ENCODE results near the gene ABCG4. TPM values are rescaled to one million over a fixed set of nuclear protein-coding genes. Genes with fewer than 3 reads are reported as not detected.

ABCG4 gene
- total and polyA plus RNA-seq, 9 of the 15 experiments (the other 6 are each of a cell fraction or from before 2014, with no cell fraction given) = 0.03 to 0.11 (median 0.07) TPM; not detected in 4

DNA sequence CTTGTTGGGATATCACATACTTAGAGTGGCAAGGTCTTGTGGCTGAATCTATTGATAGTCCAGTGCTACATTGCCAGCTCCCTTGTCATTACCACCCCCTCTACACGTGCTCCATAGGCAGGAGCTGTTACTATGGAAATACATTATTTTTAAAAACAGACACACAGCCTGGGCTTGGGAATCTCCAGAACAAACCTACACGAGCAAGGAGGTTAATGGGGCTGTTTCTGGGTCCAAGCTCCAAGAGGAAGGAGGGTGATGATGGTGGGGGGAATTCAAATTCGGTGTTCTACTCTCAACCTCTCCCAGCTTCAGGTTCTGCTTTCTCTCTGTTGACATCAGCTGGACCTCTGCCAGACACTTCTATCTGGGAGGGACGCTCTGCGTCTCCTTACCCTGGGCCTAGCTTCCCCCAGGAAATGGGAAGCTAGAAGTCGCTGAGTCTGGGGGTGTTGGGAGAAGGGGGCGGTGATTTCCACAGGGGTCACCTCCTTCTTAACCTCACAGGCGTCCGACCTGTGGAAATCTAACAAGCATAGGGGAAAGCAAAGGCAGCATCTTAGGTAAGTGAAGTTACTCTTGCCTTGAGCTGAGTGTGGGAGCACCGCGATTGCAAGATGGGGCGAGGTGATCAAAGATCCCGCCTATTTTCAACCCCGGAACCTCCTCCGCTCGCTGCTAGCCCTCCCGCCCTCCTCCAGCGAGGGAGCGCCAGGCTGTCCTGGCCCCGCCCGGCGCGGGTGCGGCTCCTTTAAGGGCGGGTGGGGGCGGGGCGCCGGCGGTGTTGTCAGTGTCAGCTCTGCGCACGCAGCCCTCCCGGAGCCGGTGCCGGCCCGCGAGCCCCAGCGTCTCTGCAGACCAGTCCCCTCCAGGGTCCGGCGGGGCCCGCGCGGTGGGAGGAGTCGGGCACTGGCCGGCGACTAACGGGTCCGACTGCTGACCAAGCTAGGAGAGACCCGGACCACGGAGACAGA lies 42.0 kb upstream of the ABCG4 start, which contains the start of gene C2CD2L (continued):
- TF ChIP-seq PYGO2 (tag; IDR thresholded peaks at IDR 0.05) (no peak), ETV5 (CRISPR knock-in tag; IDR thresholded peaks at IDR 0.05; ENCODE audit: low read depth) (no peak), ETV6 (IDR thresholded peaks at IDR 0.05; ENCODE audit: borderline replicate concordance in 1 of 2, low read depth in 2 of 2, low read length in 1 of 2) (peak; percentile 8 to 49; a peak in 2 of 4 replicates), ETV6 (CRISPR knock-in tag; IDR thresholded peaks at IDR 0.05; ENCODE audit: borderline replicate concordance) (0 out of 2 replicates have a peak, but pooled peaks have one; percentile 30), POLR2H (tag; IDR thresholded peaks at IDR 0.05; ENCODE audit: low read depth) (peak; percentile 82), ARID2 (IDR thresholded peaks at IDR 0.05) (no peak), MCM5 (IDR thresholded peaks at IDR 0.05; ENCODE audit: low read depth) (no peak), HEY1 (CRISPR knock-in tag; IDR thresholded peaks at IDR 0.05; ENCODE audit: borderline replicate concordance) (no peak), ZEB2 (IDR thresholded peaks at IDR 0.05) (peak; percentile 49; the same call in 1 of the 2 replicates), U2AF2 (optimal IDR thresholded peaks at IDR 0.05; ENCODE audit: low read depth, low read length) (no peak), ZNF778 (CRISPR knock-in tag; IDR thresholded peaks at IDR 0.05) (no peak), ZC3H8 (IDR thresholded peaks at IDR 0.05) (no peak), POLR2AphosphoS5 (IDR thresholded peaks at IDR 0.05; ENCODE audit: control insufficient read depth, insufficient read depth, low read depth, low read length) (peak; percentile 60), CAMTA2 (CRISPR knock-in tag; conservative IDR thresholded peaks at IDR 0.05) (no peak), XRCC3 (IDR thresholded peaks at IDR 0.05) (no peak), L3MBTL2 (IDR thresholded peaks at IDR 0.05) (peak; percentile 81), LEF1 (IDR thresholded peaks at IDR 0.05) (peak; percentile 77), ZNF407 (IDR thresholded peaks at IDR 0.05; ENCODE audit: low read depth) (no peak), POU5F1 (IDR thresholded peaks at IDR 0.05; ENCODE audit: borderline replicate concordance, low read depth, low read length, partially characterized antibody) (no peak), RNF2 (IDR thresholded peaks at IDR 0.05) (peak; percentile 48; the same call in 1 of the 2 replicates)
- TF ChIP-seq, protein P1, sequence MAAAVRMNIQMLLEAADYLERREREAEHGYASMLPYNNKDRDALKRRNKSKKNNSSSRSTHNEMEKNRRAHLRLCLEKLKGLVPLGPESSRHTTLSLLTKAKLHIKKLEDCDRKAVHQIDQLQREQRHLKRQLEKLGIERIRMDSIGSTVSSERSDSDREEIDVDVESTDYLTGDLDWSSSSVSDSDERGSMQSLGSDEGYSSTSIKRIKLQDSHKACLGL (CRISPR knock-in tag; IDR thresholded peaks at IDR 0.05; ENCODE audit: borderline replicate concordance, poor library complexity, severe bottlenecking) = no peak
